PC-3 (cell line): Measurements from ENCODE around the gene KYNU.
"Not testable (repeated sequence)": the region's sequence is repeated elsewhere in the genome, so short reads cannot be mapped to it uniquely, and the experiment has no call there.

ENCODE experiments used
- CTCF ChIP-seq: fragments of 300-600 bp; sonication (generic); conservative IDR thresholded peaks from 2 replicates; pipeline ENCODE4 v1.5.1; 2017; ENCODE audit warnings: antibody characterized with exemption, low read depth, mild to moderate bottlenecking, low read length
- EZH2 ChIP-seq: fragments of 300-600 bp; sonication (generic); IDR thresholded peaks from one replicate; pipeline ENCODE4 v1.6.1; 2017; ENCODE audit warnings: antibody characterized with exemption, mild to moderate bottlenecking, low read length; ENCODE audit not compliant: unreplicated experiment
- EZH2phosphoT487 ChIP-seq: fragments of 300-600 bp; sonication (generic); IDR thresholded peaks from 2 replicates; pipeline ENCODE4 v1.6.1; 2018; ENCODE audit warnings: mild to moderate bottlenecking, antibody characterized with exemption, low read length, borderline replicate concordance

GRCh38 chr2:143089520-143089919, 212.1 kb downstream of the KYNU start:
- not testable (repeated sequence) for TF ChIP-seq CTCF, EZH2, EZH2phosphoT487
